HEK293 (cell line): ENCODE results near the gene R3HDM2.
A peak's percentile ranks its signal among the peaks of the same experiment; 100 is the strongest.

ENCODE experiments used
- BCL11B ChIP-seq: fragments of 450-650 bp; formaldehyde crosslinking; IDR thresholded peaks from 2 replicates; pipeline ENCODE4 v1.5.1; 2016; ENCODE audit warnings: low read depth, missing biosample characterization, missing genetic modification characterization
- BCL6B ChIP-seq: fragments of 450-650 bp; formaldehyde crosslinking; IDR thresholded peaks from 2 replicates; pipeline ENCODE4 v1.5.1; 2017; ENCODE audit warnings: missing biosample characterization, missing genetic modification characterization
- GLIS2 ChIP-seq: fragments of 450-650 bp; formaldehyde crosslinking; IDR thresholded peaks from 2 replicates; pipeline ENCODE4 v1.5.1; 2016; ENCODE audit warnings: missing biosample characterization, missing genetic modification characterization
- HOXA7 ChIP-seq: sonication (generic); formaldehyde crosslinking; IDR thresholded peaks from 2 replicates; pipeline ENCODE4 v1.8.1; 2022; ENCODE audit warnings: missing genetic modification reagents, borderline replicate concordance
- KLF1 ChIP-seq: fragments of 450-650 bp; formaldehyde crosslinking; IDR thresholded peaks from 2 replicates; pipeline ENCODE4 v1.5.1; 2016; ENCODE audit warnings: missing biosample characterization, missing genetic modification characterization
- KLF10 ChIP-seq: fragments of 450-650 bp; IDR thresholded peaks from 2 replicates; pipeline ENCODE4 v1.5.1; 2018; ENCODE audit warnings: missing biosample characterization, mild to moderate bottlenecking, missing genetic modification characterization
- KLF7 ChIP-seq: fragments of 450-650 bp; formaldehyde crosslinking; IDR thresholded peaks from 2 replicates; pipeline ENCODE4 v1.5.1; 2016; ENCODE audit warnings: missing biosample characterization, missing genetic modification characterization, borderline replicate concordance
- PATZ1 ChIP-seq: fragments of 450-650 bp; formaldehyde crosslinking; IDR thresholded peaks from 2 replicates; pipeline ENCODE4 v1.5.1; 2016; ENCODE audit warnings: missing biosample characterization, missing genetic modification characterization
- SCRT1 ChIP-seq: fragments of 450-650 bp; formaldehyde crosslinking; IDR thresholded peaks from 2 replicates; pipeline ENCODE4 v1.5.1; 2016; ENCODE audit warnings: missing biosample characterization, missing genetic modification characterization, borderline replicate concordance
- SCRT2 ChIP-seq: fragments of 450-650 bp; formaldehyde crosslinking; IDR thresholded peaks from 2 replicates; pipeline ENCODE4 v1.5.1; 2016; ENCODE audit warnings: missing biosample characterization, missing genetic modification characterization
- WT1 ChIP-seq: fragments of 450-650 bp; formaldehyde crosslinking; IDR thresholded peaks from 2 replicates; pipeline ENCODE4 v1.5.1; 2016; ENCODE audit warnings: missing biosample characterization, missing genetic modification characterization
- ZEB2 ChIP-seq: fragments of 450-650 bp; formaldehyde crosslinking; IDR thresholded peaks from 2 replicates; pipeline ENCODE4 v1.5.1; 2016; ENCODE audit warnings: missing biosample characterization, missing genetic modification characterization
- ZFHX2 ChIP-seq: fragments of 450-650 bp; formaldehyde crosslinking; conservative IDR thresholded peaks from 2 replicates; pipeline ENCODE4 v1.5.1; 2016; ENCODE audit warnings: missing biosample characterization, missing genetic modification characterization
- ZNF133 ChIP-seq: fragments of 450-650 bp; formaldehyde crosslinking; IDR thresholded peaks from 2 replicates; pipeline ENCODE4 v1.5.1; 2016; ENCODE audit warnings: missing biosample characterization, missing genetic modification characterization
- ZNF155 ChIP-seq: fragments of 450-650 bp; formaldehyde crosslinking; IDR thresholded peaks from 2 replicates; pipeline ENCODE4 v1.5.1; 2016; ENCODE audit warnings: missing biosample characterization, missing genetic modification characterization
- ZNF184 ChIP-seq: fragments of 450-650 bp; IDR thresholded peaks from 2 replicates; pipeline ENCODE4 v1.5.1; 2018; ENCODE audit warnings: missing biosample characterization, mild to moderate bottlenecking, missing genetic modification characterization
- ZNF266 ChIP-seq: fragments of 450-650 bp; formaldehyde crosslinking; IDR thresholded peaks from 2 replicates; pipeline ENCODE4 v1.5.1; 2016; ENCODE audit warnings: missing biosample characterization, missing genetic modification characterization, low read depth
- ZNF335 ChIP-seq: fragments of 450-650 bp; formaldehyde crosslinking; conservative IDR thresholded peaks from 2 replicates; pipeline ENCODE4 v1.5.1; 2016; ENCODE audit warnings: missing biosample characterization, missing genetic modification characterization
- ZNF404 ChIP-seq: fragments of 450-650 bp; formaldehyde crosslinking; IDR thresholded peaks from 2 replicates; pipeline ENCODE4 v1.5.1; 2017; ENCODE audit warnings: missing biosample characterization, missing genetic modification characterization
- ZNF548 ChIP-seq: fragments of 450-650 bp; formaldehyde crosslinking; IDR thresholded peaks from 2 replicates; pipeline ENCODE4 v1.5.1; 2016; ENCODE audit warnings: missing biosample characterization, missing genetic modification characterization
- ZNF561 ChIP-seq: fragments of 450-650 bp; IDR thresholded peaks from 2 replicates; pipeline ENCODE4 v1.5.1; 2018; ENCODE audit warnings: missing biosample characterization, missing genetic modification characterization, borderline replicate concordance
- ZNF629 ChIP-seq: fragments of 450-650 bp; formaldehyde crosslinking; IDR thresholded peaks from 2 replicates; pipeline ENCODE4 v1.5.1; 2017; ENCODE audit warnings: missing biosample characterization, missing genetic modification characterization
- ZNF670 ChIP-seq: fragments of 450-650 bp; formaldehyde crosslinking; IDR thresholded peaks from 2 replicates; pipeline ENCODE4 v1.5.1; 2016; ENCODE audit warnings: missing biosample characterization, missing genetic modification characterization, low read depth
- ZNF701 ChIP-seq: fragments of 450-650 bp; formaldehyde crosslinking; IDR thresholded peaks from 2 replicates; pipeline ENCODE4 v1.5.1; 2016; ENCODE audit warnings: missing biosample characterization, missing genetic modification characterization
- ZNF768 ChIP-seq: fragments of 450-650 bp; formaldehyde crosslinking; IDR thresholded peaks from 2 replicates; pipeline ENCODE4 v1.5.1; 2018; ENCODE audit warnings: missing biosample characterization, mild to moderate bottlenecking, missing genetic modification characterization
- ZNF791 ChIP-seq: fragments of 450-650 bp; formaldehyde crosslinking; IDR thresholded peaks from 2 replicates; pipeline ENCODE4 v1.5.1; 2016; ENCODE audit warnings: missing biosample characterization, missing genetic modification characterization
- ZNF843 ChIP-seq: fragments of 450-650 bp; formaldehyde crosslinking; IDR thresholded peaks from 2 replicates; pipeline ENCODE4 v1.5.1; 2016; ENCODE audit warnings: missing biosample characterization, missing genetic modification characterization
- TF ChIP-seq, protein P1 (sequence below): fragments of 450-650 bp; formaldehyde crosslinking; conservative IDR thresholded peaks from 2 replicates; pipeline ENCODE4 v1.5.1; 2016; ENCODE audit warnings: low read depth, missing biosample characterization, missing genetic modification characterization
- TF ChIP-seq, protein P2 (sequence below): fragments of 450-650 bp; formaldehyde crosslinking; IDR thresholded peaks from 2 replicates; pipeline ENCODE4 v1.5.0; 2017; ENCODE audit warnings: missing biosample characterization, missing genetic modification characterization, borderline replicate concordance
- TF ChIP-seq, protein P3 (sequence below): fragments of 450-650 bp; formaldehyde crosslinking; IDR thresholded peaks from 2 replicates; pipeline ENCODE4 v1.5.1; 2017; ENCODE audit warnings: missing biosample characterization, missing genetic modification characterization

The R3HDM2 gene

DNA sequence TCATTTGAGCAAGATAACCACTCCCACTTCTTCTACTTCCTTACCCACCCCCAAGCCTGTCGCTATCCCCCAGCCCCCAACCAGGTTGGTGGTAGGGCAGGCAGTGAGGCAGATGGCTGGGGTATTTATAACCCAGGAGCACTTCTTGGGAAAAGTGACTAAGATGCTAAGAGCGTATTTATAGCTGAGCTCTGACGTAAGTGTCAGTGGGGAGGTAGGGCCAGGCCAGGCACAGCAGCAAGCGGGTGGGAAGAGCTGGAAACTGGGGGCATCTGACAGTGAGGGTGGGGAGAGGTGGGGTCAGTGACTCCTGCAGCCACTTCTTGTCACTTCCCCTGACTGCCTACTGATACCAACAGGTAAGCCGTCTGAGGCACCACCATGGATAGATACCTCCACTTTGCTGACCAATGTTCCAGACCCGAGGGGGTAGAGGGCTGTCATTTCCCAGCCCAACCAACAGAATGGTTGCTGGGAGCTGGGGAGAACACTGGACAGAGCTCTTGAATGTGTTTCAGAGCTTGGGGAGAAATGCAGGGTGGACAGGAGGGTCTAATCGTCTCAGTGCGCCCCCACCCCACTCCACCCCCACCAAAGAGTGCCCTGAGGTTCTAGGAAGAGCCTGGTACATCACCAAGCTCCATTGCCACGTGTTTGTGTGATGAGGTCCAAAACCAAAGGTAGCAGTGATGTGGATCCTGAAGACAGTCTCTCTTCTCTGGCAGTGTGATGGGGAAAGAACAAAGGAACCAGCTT lies 21.5 kb upstream of the R3HDM2 start (continued):
- TF ChIP-seq, protein P1, sequence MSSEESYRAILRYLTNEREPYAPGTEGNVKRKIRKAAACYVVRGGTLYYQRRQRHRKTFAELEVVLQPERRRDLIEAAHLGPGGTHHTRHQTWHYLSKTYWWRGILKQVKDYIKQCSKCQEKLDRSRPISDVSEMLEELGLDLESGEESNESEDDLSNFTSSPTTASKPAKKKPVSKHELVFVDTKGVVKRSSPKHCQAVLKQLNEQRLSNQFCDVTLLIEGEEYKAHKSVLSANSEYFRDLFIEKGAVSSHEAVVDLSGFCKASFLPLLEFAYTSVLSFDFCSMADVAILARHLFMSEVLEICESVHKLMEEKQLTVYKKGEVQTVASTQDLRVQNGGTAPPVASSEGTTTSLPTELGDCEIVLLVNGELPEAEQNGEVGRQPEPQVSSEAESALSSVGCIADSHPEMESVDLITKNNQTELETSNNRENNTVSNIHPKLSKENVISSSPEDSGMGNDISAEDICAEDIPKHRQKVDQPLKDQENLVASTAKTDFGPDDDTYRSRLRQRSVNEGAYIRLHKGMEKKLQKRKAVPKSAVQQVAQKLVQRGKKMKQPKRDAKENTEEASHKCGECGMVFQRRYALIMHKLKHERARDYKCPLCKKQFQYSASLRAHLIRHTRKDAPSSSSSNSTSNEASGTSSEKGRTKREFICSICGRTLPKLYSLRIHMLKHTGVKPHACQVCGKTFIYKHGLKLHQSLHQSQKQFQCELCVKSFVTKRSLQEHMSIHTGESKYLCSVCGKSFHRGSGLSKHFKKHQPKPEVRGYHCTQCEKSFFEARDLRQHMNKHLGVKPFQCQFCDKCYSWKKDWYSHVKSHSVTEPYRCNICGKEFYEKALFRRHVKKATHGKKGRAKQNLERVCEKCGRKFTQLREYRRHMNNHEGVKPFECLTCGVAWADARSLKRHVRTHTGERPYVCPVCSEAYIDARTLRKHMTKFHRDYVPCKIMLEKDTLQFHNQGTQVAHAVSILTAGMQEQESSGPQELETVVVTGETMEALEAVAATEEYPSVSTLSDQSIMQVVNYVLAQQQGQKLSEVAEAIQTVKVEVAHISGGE (tag by site-specific recombination): no peak
- TF ChIP-seq HOXA7 (no peak), ZNF335 (tag by site-specific recombination) (peak; percentile 47; the same call in 1 of the 2 replicates), ZNF843 (tag by site-specific recombination) (no peak), BCL11B (no peak), ZNF548 (no peak), ZNF184 (no peak), KLF7 (tag by site-specific recombination) (no peak), ZFHX2 (tag by site-specific recombination) (peak; percentile 53; the same call in 1 of the 2 replicates), BCL6B (no peak), ZNF561 (tag by site-specific recombination) (no peak), ZEB2 (tag by site-specific recombination) (no peak), ZNF791 (tag by site-specific recombination) (no peak), ZNF133 (tag by site-specific recombination) (no peak), ZNF266 (tag by site-specific recombination) (no peak), SCRT2 (tag by site-specific recombination) (no peak), ZNF629 (tag by site-specific recombination) (peak; percentile 84), KLF1 (tag by site-specific recombination) (no peak), ZNF404 (tag by site-specific recombination) (no peak), ZNF670 (tag by site-specific recombination) (no peak), WT1 (no peak), KLF10 (tag by site-specific recombination) (no peak), ZNF701 (no peak), ZNF155 (tag by site-specific recombination) (no peak), GLIS2 (tag by site-specific recombination) (peak; percentile 90), ZNF768 (no peak), PATZ1 (tag by site-specific recombination) (peak; percentile 81), SCRT1 (no peak)
- TF ChIP-seq, protein P2, sequence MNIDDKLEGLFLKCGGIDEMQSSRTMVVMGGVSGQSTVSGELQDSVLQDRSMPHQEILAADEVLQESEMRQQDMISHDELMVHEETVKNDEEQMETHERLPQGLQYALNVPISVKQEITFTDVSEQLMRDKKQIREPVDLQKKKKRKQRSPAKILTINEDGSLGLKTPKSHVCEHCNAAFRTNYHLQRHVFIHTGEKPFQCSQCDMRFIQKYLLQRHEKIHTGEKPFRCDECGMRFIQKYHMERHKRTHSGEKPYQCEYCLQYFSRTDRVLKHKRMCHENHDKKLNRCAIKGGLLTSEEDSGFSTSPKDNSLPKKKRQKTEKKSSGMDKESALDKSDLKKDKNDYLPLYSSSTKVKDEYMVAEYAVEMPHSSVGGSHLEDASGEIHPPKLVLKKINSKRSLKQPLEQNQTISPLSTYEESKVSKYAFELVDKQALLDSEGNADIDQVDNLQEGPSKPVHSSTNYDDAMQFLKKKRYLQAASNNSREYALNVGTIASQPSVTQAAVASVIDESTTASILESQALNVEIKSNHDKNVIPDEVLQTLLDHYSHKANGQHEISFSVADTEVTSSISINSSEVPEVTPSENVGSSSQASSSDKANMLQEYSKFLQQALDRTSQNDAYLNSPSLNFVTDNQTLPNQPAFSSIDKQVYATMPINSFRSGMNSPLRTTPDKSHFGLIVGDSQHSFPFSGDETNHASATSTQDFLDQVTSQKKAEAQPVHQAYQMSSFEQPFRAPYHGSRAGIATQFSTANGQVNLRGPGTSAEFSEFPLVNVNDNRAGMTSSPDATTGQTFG (tag by site-specific recombination): no peak
- TF ChIP-seq, protein P3, sequence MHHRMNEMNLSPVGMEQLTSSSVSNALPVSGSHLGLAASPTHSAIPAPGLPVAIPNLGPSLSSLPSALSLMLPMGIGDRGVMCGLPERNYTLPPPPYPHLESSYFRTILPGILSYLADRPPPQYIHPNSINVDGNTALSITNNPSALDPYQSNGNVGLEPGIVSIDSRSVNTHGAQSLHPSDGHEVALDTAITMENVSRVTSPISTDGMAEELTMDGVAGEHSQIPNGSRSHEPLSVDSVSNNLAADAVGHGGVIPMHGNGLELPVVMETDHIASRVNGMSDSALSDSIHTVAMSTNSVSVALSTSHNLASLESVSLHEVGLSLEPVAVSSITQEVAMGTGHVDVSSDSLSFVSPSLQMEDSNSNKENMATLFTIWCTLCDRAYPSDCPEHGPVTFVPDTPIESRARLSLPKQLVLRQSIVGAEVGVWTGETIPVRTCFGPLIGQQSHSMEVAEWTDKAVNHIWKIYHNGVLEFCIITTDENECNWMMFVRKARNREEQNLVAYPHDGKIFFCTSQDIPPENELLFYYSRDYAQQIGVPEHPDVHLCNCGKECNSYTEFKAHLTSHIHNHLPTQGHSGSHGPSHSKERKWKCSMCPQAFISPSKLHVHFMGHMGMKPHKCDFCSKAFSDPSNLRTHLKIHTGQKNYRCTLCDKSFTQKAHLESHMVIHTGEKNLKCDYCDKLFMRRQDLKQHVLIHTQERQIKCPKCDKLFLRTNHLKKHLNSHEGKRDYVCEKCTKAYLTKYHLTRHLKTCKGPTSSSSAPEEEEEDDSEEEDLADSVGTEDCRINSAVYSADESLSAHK: no peak
